GM12801 (cell line): Measurements from ENCODE around the gene MAP3K21.

Source experiments
- TF ChIP-seq, protein P1 (sequence below): IDR thresholded peaks from one replicate; pipeline ENCODE4 v1.5.1; 2011; ENCODE audit warnings: control low read depth; ENCODE audit not compliant: insufficient read length; ENCODE audit errors: extremely low read depth

Gene MAP3K21

GRCh38 chr1:233412812-233413211 is 85.3 kb downstream of the MAP3K21 start:
- TF ChIP-seq, protein P1, sequence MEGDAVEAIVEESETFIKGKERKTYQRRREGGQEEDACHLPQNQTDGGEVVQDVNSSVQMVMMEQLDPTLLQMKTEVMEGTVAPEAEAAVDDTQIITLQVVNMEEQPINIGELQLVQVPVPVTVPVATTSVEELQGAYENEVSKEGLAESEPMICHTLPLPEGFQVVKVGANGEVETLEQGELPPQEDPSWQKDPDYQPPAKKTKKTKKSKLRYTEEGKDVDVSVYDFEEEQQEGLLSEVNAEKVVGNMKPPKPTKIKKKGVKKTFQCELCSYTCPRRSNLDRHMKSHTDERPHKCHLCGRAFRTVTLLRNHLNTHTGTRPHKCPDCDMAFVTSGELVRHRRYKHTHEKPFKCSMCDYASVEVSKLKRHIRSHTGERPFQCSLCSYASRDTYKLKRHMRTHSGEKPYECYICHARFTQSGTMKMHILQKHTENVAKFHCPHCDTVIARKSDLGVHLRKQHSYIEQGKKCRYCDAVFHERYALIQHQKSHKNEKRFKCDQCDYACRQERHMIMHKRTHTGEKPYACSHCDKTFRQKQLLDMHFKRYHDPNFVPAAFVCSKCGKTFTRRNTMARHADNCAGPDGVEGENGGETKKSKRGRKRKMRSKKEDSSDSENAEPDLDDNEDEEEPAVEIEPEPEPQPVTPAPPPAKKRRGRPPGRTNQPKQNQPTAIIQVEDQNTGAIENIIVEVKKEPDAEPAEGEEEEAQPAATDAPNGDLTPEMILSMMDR, result no peak

DNA sequence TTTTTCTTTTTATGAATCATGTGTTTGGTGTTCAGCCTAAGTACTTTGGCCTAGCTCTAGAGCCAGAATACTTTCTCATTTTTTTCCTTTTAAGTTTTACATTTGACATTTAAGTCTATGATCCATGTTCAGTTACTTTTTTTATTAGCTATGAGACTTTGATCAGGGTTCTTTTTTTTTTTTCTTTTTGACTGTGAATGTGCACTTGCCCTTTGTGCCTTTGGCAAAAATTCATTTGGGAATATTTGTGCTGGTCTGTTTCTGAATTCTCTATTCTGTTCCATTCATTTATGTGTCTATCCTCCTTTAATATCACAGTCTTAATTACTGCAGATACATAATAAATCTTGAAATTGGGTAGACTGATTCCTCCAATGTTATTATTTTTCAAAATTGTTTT is 93.8 kb downstream of the MAP3K21 start:
- TF ChIP-seq, protein P1, result no peak

- TF ChIP-seq, protein P1, result no peak
These were observed 97.3 kb downstream of the MAP3K21 start for GRCh38 chr1:233424779-233425178.

- TF ChIP-seq, protein P1, result no peak
These were observed 100.4 kb downstream of the MAP3K21 start for GRCh38 chr1:233427907-233428306.

DNA sequence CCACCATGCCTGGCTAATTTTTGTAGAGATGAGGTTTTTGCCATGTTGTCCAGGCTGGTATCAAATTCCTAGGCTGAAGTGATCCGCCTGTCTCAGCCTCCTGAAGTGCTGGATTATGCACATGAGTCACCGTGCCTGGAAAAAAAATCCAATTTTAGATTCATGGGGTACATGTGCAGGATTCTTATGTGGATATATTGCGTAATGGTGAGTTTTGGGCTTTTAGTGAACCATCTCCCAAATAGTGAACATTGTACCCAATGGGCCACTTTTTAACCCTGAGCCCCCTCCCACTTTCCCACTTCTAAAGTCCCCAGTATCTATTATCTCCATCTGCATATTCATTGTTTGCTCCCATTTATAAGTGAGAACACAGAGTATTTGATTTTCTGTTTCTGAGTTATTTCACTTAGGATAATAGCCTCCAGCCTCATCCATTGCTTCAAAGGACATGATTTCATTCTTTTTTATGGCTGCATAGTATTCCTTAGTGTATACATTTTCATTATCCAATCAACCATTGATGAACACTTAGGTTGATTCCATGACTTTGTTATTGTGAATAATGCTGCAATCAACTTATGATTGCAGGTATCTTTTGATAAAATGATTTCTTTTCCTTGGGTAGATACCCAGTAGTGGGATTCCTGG is 104.4 kb downstream of the MAP3K21 start:
- TF ChIP-seq, protein P1, result no peak

GRCh38 chr1:233432916-233433315 is 105.4 kb downstream of the MAP3K21 start:
- TF ChIP-seq, protein P1, result no peak

DNA sequence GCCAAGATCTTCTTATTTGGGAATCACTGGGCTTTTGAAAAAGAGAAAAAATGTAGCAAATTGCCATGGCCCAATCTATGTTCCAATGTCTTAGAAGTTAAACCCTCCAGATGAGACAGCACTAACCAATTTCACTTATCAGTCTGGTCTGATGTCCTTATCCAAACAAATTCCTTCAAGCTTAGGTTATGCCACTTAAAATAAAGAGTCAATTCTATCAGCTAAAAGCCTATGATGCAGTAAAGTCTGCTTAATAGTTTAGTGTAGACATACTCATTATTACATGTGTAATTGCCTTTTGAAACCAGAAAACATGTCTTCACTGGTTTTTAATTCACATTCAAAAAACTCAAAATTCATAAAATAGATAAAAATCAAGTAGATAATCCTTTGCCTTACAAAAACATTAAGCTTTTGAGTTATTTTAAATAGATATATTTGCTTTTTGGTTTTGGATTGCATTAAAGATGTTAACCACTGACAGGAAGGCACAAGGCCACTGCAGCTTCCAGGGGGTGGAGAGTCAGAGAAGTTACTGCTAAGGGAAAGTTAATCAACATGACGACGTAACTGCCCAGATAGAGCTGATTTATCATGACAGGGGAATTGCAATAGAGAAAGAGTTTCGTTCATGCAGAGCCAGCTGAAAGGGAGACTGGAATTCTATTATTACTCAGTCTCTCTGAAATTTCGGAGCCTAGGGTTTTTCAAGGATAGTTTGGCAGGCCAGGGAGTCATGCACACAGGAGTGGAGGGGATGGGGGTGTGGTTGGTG is 106.1 kb downstream of the MAP3K21 start:
- TF ChIP-seq, protein P1, result no peak
